ENCODE data around the gene NDRG2.

NDRG2 gene

GRCh38 chr14:20973501-20973900 is 51.4 kb downstream of the NDRG2 start:
- no peak for DNase-seq (ENCODE audit: low read depth in 3 of 3, low spot score in 1 of 3)

- no peak for DNase-seq (ENCODE audit: low read depth in 3 of 3, low spot score in 1 of 3)
Observed at GRCh38 chr14:20971705-20972021, 53.2 kb downstream of the NDRG2 start.

- DNase-seq (ENCODE audit: low read depth in 3 of 3, low spot score in 1 of 3): peak; percentile 11 to 73 (median 48)
Observed at GRCh38 chr14:20970983-20971704, 53.7 kb downstream of the NDRG2 start.

- no peak for DNase-seq (ENCODE audit: low read depth in 3 of 3, low spot score in 1 of 3)
Observed at GRCh38 chr14:20970647-20970982, 54.2 kb downstream of the NDRG2 start.

GRCh38 chr14:20969336-20969735 is 55.5 kb downstream of the NDRG2 start:
- no peak for DNase-seq (ENCODE audit: low read depth in 3 of 3, low spot score in 1 of 3)
